OCI-M2 (cell line): ENCODE data around the gene GPX2.

Source experiments
- DNase-seq: peaks from one replicate; lab custom pipeline; 2025; ENCODE audit not compliant: unreplicated experiment; lab: John Stamatoyannopoulos, UW

Gene GPX2

GRCh38 chr14:64960762-64961276 is 18.3 kb upstream of the GPX2 start:
- DNase-seq, result no peak

GRCh38 chr14:64958743-64959142 is 16.2 kb upstream of the GPX2 start:
- no peak for DNase-seq

DNA sequence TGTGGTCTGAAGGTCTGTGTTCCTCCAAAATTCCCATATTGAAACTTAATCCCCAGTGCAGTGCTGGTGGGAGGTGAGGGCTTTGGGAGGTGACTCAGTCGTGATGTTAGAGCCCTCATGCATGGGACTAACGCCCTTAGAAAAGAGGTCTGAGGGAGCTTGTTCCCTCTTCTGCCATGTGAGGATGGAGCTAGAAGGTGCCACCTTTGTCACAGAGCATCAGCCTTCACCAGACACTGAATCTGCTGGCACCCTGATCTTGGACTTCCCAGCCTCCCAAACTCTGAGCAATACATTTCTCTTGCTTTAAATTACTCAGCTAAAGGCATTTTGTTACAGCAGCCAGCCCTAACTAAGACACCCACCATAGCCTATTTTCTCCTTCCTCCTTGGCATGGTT is 15.7 kb upstream of the GPX2 start:
- DNase-seq, result no peak

GRCh38 chr14:64956697-64957406 is 14.3 kb upstream of the GPX2 start:
- no peak for DNase-seq

- no peak for DNase-seq
Measured at GRCh38 chr14:64955297-64955696, 12.8 kb upstream of the GPX2 start.

- DNase-seq, result no peak
Measured at GRCh38 chr14:64954491-64955240, 12.1 kb upstream of the GPX2 start.

DNA sequence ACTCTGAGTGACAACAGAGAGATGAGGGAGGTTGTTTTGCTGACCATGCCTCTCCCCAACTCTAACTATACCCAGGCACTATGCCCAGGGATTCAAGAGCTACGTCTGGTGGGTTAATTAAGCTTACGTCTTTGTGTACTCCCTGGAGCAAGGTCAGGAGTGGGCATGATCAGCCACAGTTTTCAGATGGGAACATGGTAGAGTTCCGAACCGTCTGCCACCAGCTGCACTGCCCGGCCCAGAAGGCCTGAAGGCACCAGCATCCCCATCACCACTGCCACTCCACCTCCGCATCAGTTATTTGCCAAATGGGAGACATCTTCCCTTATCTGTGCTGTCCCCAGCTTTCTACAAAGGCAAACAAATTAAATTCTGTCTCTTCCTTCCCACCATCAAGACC is 11.1 kb upstream of the GPX2 start:
- no peak for DNase-seq

DNA sequence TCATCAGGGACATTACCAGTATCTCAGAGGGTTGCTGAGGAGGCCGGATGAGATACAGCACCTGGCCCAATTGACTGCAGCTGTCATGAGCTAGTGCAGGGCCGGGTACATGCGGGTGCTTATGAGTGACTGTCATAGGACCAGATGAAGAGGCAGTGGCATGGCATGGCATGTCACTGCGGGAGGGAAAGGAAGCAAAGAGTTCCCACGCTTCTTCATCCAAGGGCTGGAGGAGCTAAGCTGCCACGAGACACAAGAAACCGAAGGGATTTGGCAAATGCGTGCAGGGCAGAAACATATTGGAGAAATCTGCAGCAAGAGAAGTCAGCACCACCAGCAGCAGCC is 10.7 kb upstream of the GPX2 start:
- no peak for DNase-seq

DNA sequence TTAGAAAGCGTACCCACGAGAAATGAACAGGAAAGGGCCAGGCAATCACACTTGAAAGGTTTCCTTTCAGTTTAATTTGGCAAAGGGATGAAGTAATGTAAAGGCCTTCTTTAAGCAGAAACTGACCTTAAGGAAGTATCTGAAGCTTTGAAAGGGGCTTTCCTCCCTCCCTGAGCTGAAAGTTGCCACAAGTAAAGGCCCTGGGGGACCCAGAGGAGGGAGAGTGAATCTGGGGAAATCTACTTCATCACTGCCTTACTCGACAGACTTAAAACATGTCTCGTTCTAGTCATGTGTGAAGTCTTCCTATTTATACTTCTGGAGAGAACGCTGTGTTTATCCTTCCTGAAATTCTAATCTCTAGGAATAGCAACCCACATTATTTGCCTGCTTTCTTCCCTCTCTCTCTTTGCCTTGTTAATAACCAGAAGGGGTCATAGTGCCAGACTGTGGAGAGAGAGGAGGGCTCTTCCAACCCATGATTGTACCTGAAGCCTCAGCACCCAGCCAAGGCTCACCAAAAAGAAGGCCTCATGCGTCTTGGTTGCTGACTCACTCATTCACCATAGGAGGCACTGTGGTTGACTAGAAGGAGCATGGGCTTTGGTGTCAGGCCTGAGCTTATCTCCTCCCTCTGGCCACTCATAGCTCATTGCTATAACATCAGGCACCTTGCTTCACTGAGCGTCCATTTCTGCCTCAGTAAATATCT is 10.2 kb upstream of the GPX2 start:
- DNase-seq, result no peak

- DNase-seq, result no peak
Measured at GRCh38 chr14:64951724-64952123, 9.2 kb upstream of the GPX2 start.

DNA sequence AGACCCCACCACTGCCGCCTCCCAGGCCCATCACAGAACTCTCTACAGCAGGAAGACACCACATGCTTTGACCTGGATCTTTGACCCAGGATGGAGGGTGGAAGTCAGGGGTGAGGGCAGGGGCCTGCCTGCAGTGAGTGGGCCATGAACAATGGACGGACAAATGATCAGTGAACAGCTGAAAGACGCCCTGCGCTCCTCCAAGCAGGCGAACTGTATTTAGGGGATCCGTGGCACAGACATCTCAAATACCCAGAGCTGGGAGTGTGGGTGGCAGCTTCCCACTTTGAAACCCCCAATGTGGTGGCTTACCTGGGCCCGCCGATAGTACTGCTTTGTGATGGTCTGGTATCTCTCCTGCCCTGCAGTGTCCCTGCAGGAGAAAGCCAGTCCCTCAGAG is 8.7 kb upstream of the GPX2 start:
- no peak for DNase-seq

GRCh38 chr14:64950889-64951288 is 8.3 kb upstream of the GPX2 start:
- no peak for DNase-seq

DNA sequence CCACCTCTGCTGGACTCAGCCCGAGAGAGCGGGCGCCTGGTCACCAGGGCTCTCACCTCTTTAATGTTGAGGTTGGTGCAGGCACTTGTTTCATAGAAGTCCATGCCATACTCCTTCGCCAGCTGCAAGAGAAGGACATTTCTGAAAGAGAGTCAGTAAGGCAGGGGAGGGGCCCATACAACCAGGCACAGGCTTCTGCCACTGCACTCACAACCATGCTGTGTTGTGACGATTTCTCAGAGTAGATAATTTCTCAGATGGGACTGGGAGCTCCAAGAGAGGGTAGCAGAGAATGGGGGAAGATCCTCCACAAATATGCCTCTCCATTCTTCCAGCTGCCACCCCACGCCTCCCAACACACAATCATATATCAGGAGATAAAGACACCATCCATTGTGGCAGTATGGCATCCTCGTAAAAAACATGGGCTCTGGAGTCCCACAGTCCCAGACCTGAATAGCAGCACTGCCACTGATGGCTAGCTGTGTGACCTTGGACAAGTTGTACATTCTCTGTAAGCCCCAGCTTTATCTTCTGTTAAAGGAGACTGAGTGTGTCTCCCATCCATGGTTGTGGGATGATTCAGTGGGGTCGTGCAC is 6.2 kb upstream of the GPX2 start:
- DNase-seq, result no peak

- no peak for DNase-seq
Measured at GRCh38 chr14:64947710-64948611, 5.4 kb upstream of the GPX2 start.

GRCh38 chr14:64946310-64947045 is 3.9 kb upstream of the GPX2 start:
- DNase-seq, result no peak

DNA sequence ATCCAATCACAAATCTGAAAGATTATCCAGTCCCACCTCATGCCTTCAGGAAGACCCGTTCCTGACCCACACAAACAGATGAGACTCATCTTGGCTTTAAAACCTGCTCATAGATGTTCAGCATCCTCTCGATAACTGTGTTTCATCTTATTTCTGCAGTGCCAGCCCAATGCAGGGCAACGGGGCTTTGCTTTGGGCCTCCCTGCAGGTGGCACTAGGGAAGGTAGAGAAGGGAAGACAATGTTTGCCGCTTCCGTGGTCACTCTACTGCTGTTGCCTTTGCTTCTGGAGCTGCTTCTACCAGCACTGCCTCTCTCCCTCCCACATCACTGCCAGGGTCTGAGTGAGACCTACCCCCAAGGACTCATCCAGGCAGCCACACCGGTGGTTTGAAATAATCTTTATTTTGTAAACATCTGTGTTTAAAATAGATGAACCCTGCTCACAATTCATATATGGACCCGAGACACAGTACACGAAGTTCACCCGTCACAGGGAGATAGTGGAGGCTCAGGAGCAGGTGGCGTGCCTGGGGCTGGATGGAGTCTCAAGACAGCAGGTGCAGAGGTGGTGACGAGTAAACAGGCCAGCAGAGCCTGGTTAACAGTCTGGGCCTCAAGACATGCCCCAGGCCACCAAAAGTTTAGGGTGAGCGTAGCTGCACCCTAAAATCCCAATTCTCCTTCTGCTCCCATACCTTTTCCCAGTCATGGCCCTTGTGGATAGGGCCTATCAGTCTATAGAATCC is 3.1 kb upstream of the GPX2 start:
- DNase-seq, result no peak

GRCh38 chr14:64944861-64945260 is 2.3 kb upstream of the GPX2 start:
- DNase-seq, result no peak

DNA sequence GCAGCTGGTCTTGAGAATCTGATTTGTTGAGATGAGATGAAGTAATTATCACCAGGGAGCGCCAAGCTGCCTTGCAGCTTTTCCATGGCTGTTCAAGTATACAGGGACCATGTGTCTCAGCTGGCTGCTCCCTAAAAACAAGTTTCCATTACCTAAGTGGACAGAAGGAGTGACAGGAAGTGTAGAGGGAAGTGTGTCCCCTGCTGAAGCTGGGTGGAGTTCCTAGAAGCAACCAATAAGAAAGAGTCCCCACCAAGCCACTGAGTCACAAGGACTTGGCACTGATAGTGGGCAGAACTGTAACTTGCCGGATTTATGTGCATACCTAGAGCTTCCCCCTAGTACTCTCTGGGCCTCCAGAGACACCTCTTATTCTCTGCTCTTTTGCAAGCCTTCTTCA is 1.5 kb upstream of the GPX2 start:
- no peak for DNase-seq

GRCh38 chr14:64943556-64943955 is 1.0 kb upstream of the GPX2 start:
- no peak for DNase-seq
